AG04449 (cell line): ENCODE measurements around the gene MADD.

Experiments
- CTCF ChIA-PET: fragments of 350-600 bp; formaldehyde crosslinking; extraction: SDS; loops from one replicate; lab custom pipeline; 2021; ENCODE audit warnings: antibody characterized with exemption; lab: Yijun Ruan, JAX
- POLR2A ChIA-PET: fragments of 400-600, 350-600 bp; formaldehyde crosslinking; extraction: SDS; loops from one replicate; lab custom pipeline; 2020; ENCODE audit warnings: antibody characterized with exemption, inconsistent platforms; lab: Yijun Ruan, JAX
- DNase-seq: peaks from one replicate; pipeline ENCODE4 v3.0.0-alpha.2; 2010; ENCODE audit warnings: low read depth, low spot score
- H3K4me3 ChIP-seq: 2 replicates; pipeline ENCODE4 v1.5.1; 2011; ENCODE audit warnings: low read depth, mild to moderate bottlenecking, control low read depth, low read length
- CTCF ChIP-seq: IDR thresholded peaks from one replicate; pipeline ENCODE4 v1.5.1; 2011; ENCODE audit warnings: mild to moderate bottlenecking, moderate library complexity, low read length, control low read depth, inconsistent platforms; ENCODE audit not compliant: insufficient read depth; ENCODE audit errors: missing control alignments

Gene MADD

GRCh38 chr11:47271328-47271727 lies 1.4 kb downstream of the MADD start:
- POLR2A ChIA-PET, result interaction anchor here (1.2 kb wide), 1 partner anchor 86 kb away, joined by 3 read pairs; no protein-coding TSS in a partner anchor
- no peak for DNase-seq
- H3K4me3 ChIP-seq, result peak overlapping the region; percentile 75
- no peak for TF ChIP-seq CTCF
- CTCF ChIA-PET, result interaction anchor here (0.6 to 5.8 kb wide), 14 partner anchors 12 to 109 kb away, joined by 3 to 41 read pairs (median 4); partner anchors contain the start of genes ARFGAP2 and NR1H3

- ChIA-PET CTCF (interaction anchor here (0.8 to 5.8 kb wide), 12 partner anchors 8 to 110 kb away, joined by 3 to 41 read pairs (median 4); partner anchors contain the start of genes ARFGAP2 and NR1H3), POLR2A (interaction anchor here (1.1 kb wide), 1 partner anchor 24 kb away, joined by 6 read pairs; the partner anchor contains the start of gene ACP2)
- DNase-seq, result no peak
- H3K4me3 ChIP-seq, result no peak overlapping the region
- no peak for TF ChIP-seq CTCF
These were observed 2.2 kb downstream of the MADD start for GRCh38 chr11:47271961-47272661.

- ChIA-PET CTCF (interaction anchor here (0.8 to 5.8 kb wide), 9 partner anchors 8 to 237 kb away, joined by 3 to 41 read pairs (median 5); partner anchors contain the start of genes ARFGAP2 and NR1H3), POLR2A (interaction anchor here (1.1 kb wide), 1 partner anchor 24 kb away, joined by 6 read pairs; the partner anchor contains the start of gene ACP2)
- no peak overlapping the region for H3K4me3 ChIP-seq
- no peak for TF ChIP-seq CTCF
- DNase-seq, result no peak
These were observed 2.8 kb downstream of the MADD start for GRCh38 chr11:47272706-47273105.

GRCh38 chr11:47274495-47275235 lies 4.7 kb downstream of the MADD start:
- no peak overlapping the region for H3K4me3 ChIP-seq
- DNase-seq, result no peak
- TF ChIP-seq CTCF, result no peak
- ChIA-PET CTCF (interaction anchor here (1.5 to 5.8 kb wide), 3 partner anchors 16 to 99 kb away, joined by 5 to 41 read pairs (median 5); partner anchors contain the start of gene NR1H3), POLR2A (no interaction called here)

- no peak for DNase-seq
- CTCF ChIA-PET, result no interaction called here
- TF ChIP-seq CTCF, result no peak
- H3K4me3 ChIP-seq, result no peak overlapping the region
- POLR2A ChIA-PET, result interaction anchor here (0.7 kb wide), 1 partner anchor 73 kb away, joined by 3 read pairs; no protein-coding TSS in a partner anchor
These were observed 7.0 kb downstream of the MADD start for GRCh38 chr11:47276923-47277322.
